ENCODE results near the gene LTB4R2. TPM values are rescaled to one million over a fixed set of nuclear protein-coding genes. Genes with fewer than 3 reads are reported as not detected.

The LTB4R2 gene
- total RNA-seq, 1 donor from 2014 or later: 9.4 TPM

DNA sequence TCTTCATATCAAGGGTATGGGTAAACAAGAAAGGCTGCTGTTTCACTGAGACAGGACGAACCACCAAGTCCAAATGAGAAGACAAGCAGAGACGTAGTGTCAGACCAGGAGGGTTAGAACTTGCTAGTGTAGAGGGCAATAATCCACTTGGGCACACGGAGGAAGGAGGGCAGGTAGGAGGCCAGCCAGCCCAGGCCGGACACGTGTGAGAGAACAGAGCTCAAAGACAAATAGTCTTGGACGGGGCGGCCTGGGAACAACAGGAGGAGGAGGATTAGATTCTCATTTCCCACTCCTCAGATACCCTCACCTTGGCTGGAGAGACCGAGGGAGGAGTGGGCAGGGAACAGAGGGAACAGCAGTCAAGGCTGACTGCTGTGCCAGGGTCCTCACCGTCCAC, 19.2 kb upstream of the LTB4R2 start:
- H3K4me1 Mint-ChIP-seq: no peaks in the 10 kb centered on the region
- no peak for DNase-seq (ENCODE audit: low read depth, low spot score)
- TF ChIP-seq, protein P1, sequence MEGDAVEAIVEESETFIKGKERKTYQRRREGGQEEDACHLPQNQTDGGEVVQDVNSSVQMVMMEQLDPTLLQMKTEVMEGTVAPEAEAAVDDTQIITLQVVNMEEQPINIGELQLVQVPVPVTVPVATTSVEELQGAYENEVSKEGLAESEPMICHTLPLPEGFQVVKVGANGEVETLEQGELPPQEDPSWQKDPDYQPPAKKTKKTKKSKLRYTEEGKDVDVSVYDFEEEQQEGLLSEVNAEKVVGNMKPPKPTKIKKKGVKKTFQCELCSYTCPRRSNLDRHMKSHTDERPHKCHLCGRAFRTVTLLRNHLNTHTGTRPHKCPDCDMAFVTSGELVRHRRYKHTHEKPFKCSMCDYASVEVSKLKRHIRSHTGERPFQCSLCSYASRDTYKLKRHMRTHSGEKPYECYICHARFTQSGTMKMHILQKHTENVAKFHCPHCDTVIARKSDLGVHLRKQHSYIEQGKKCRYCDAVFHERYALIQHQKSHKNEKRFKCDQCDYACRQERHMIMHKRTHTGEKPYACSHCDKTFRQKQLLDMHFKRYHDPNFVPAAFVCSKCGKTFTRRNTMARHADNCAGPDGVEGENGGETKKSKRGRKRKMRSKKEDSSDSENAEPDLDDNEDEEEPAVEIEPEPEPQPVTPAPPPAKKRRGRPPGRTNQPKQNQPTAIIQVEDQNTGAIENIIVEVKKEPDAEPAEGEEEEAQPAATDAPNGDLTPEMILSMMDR (conservative IDR thresholded peaks at IDR 0.05): no peak
- H3K27ac Mint-ChIP-seq (ENCODE audit: unreplicated experiment): peak overlapping the region; percentile 20
- no peaks in the 10 kb centered on the region for H3K27me3 Mint-ChIP-seq (ENCODE audit: low read depth)
- no peaks in the 10 kb centered on the region for H3K36me3 Mint-ChIP-seq (ENCODE audit: low read depth)
- no peak overlapping the region for H3K4me3 Mint-ChIP-seq
- H3K9me3 Mint-ChIP-seq: no peaks in the 10 kb centered on the region

DNA sequence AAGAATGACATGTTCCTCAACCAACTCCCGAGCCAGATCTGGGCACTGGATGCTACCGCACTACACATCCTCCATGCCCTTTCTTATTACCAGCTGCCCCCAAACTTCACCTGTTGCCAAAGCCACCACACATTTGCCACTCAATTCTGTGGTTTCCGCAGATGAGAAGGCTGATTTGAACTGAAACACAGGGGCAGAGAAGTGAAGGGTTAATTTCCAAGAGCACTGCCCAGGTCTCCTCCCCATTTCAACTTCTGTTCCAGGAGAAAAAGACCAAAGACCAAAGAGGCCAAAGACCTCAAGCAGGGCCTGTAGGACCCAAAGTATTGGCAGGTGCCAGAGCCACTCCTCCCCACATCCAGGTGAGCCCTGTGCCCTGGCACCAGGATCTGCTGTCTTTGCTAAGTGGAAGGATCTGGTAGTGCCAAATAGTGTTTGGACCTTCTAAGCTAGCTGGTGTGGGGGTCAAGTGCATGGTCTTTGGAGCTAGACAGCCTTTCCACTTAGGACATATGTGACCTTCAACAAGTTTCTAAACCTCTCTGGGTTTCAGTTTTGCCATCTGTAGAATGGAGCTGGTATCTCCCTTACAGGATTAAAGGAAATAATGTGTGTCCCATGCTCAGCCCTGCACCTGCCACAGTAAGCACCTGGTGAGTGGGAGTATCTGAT, 18.4 kb upstream of the LTB4R2 start:
- H3K9me3 Mint-ChIP-seq: no peaks in the 10 kb centered on the region
- DNase-seq (ENCODE audit: low read depth, low spot score): no peak
- no peak overlapping the region for H3K4me3 Mint-ChIP-seq
- H3K27ac Mint-ChIP-seq (ENCODE audit: unreplicated experiment): no peak overlapping the region
- H3K4me1 Mint-ChIP-seq: peaks cover under 1% of the 10 kb centered on the region
- no peaks in the 10 kb centered on the region for H3K36me3 Mint-ChIP-seq (ENCODE audit: low read depth)
- TF ChIP-seq, protein P1 (conservative IDR thresholded peaks at IDR 0.05): no peak
- H3K27me3 Mint-ChIP-seq (ENCODE audit: low read depth): no peaks in the 10 kb centered on the region

DNA sequence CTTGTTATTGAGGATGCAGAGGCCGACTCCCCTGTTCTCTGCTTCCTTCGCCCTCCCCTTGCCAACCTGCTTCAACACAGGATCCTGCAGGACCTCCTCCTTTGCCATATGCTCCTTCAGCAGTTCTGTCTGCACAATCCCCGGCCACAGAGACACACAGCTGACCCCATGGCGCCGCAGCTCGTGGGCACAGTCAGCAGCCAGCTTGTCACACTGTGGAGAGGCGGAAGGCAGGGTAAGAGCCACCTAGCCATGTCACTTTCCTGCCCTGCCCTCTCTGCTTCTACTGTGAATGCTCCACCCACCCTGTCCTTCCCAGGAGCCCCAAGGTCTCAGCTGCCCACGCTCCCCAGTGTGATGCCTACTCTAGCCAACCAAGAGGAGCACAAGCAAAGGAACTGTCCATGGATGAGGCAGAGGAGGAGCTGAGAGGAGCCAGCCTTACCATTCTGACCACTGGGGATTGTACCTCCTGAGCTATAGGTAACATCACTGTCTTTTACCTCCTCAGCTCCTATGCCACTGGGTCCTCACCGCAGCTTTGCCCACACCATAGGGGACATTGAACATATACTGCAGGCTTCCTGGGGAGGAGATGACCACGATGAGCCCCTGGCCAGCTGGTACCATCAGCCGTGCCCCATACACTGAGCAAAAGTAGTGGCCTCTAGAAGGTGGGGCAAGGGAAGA, 17.7 kb upstream of the LTB4R2 start:
- Mint-ChIP-seq H3K27me3 (ENCODE audit: low read depth) (no peaks in the 10 kb centered on the region), H3K9me3 (no peaks in the 10 kb centered on the region), H3K36me3 (ENCODE audit: low read depth) (no peaks in the 10 kb centered on the region), H3K4me3 (no peak overlapping the region), H3K4me1 (peaks cover 4% of the 10 kb centered on the region), H3K27ac (ENCODE audit: unreplicated experiment) (peak overlapping the region; percentile 75)
- DNase-seq (ENCODE audit: low read depth, low spot score): no peak
- TF ChIP-seq, protein P1 (conservative IDR thresholded peaks at IDR 0.05): no peak

DNA sequence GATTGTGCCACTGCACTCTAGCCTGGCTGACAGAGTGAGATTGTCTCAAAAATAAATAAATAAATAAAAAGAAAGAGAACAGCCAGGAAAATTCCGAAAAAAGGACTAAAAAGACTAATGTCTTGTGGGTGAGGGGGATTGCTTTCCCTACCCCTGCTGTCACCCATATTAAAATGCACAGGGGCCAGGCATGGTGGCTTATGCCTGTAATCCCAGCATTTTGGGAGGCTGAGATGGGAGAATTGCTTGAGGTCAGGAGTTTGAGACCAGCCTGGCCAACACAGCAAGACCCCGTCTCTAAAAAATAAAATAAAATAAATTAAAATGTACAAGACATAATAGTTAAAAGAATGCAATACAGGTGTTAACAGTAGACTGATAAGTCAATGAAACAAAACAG, 16.4 kb upstream of the LTB4R2 start:
- Mint-ChIP-seq H3K27me3 (ENCODE audit: low read depth) (no peaks in the 10 kb centered on the region), H3K4me3 (no peak overlapping the region), H3K27ac (ENCODE audit: unreplicated experiment) (no peak overlapping the region), H3K9me3 (no peaks in the 10 kb centered on the region), H3K4me1 (peaks cover 10% of the 10 kb centered on the region), H3K36me3 (ENCODE audit: low read depth) (no peaks in the 10 kb centered on the region)
- TF ChIP-seq, protein P1 (conservative IDR thresholded peaks at IDR 0.05): no peak
- DNase-seq (ENCODE audit: low read depth, low spot score): no peak

DNA sequence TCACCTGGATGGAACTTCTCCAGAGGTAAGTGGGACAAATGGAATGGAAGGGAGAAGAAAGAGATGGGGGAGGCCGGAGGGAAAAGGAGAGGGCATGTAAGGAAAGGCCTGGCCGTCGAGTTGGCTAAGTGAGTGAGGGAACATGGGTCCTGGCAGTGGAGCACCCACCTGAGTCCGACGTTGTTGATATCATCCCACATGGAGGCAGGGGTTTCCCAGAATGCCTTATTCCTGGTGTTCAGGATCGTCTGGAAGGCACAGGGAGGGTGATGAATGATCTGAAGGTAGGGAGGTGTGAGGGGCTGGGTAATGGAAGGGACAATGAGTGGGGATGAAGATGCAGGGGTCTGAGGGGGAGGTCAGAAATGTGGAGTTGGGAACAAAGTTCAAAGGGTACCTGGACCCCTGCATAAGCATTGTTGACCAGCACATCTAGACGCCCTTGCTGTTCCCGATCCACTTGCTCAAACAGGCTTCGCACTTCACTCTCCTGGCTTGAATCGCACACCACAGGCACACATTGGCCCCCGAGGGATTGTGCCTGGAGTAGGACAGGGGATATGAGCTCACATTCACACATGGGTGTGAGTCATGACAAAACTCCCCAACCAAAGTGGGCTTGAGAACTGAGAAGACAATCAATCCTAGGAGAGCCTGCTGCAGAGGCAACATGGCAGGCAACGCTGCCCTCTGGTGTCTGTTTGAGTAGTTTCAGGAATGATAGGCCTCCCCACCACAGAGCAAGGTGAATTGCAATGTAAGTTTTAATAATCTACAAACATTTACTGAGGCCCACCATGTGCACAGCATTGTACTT, 13.4 kb upstream of the LTB4R2 start:
- peak overlapping the region; percentile 64 for H3K27ac Mint-ChIP-seq (ENCODE audit: unreplicated experiment)

More for the DNA sequence above, 13.4 kb upstream of the LTB4R2 start:
- TF ChIP-seq, protein P1 (conservative IDR thresholded peaks at IDR 0.05): peak; percentile 79
- H3K4me3 Mint-ChIP-seq: peak overlapping the region; percentile 72
- peaks cover 32% of the 10 kb centered on the region for H3K4me1 Mint-ChIP-seq
- no peaks in the 10 kb centered on the region for H3K27me3 Mint-ChIP-seq (ENCODE audit: low read depth)
- peak; percentile 45 for DNase-seq (ENCODE audit: low read depth, low spot score)
- H3K9me3 Mint-ChIP-seq: no peaks in the 10 kb centered on the region
- H3K36me3 Mint-ChIP-seq (ENCODE audit: low read depth): peaks cover 2% of the 10 kb centered on the region
